Measurements from ENCODE around the gene TTYH2.

TTYH2 gene

GRCh38 chr17:74213861-74214391 lies 555 bp downstream of the TTYH2 start:
- no peak for DNase-seq (ENCODE audit: low read depth in 2 of 2, low spot score in 1 of 2)

- DNase-seq (ENCODE audit: low read depth in 2 of 2, low spot score in 1 of 2), result no peak
Observed at GRCh38 chr17:74214484-74215341, 1.3 kb downstream of the TTYH2 start.

- DNase-seq (ENCODE audit: low read depth in 2 of 2, low spot score in 1 of 2), result no peak
Observed at GRCh38 chr17:74215342-74215727, 2.0 kb downstream of the TTYH2 start.

GRCh38 chr17:74216505-74216904 lies 3.1 kb downstream of the TTYH2 start:
- no peak for DNase-seq (ENCODE audit: low read depth in 2 of 2, low spot score in 1 of 2)

GRCh38 chr17:74217037-74217730 lies 3.8 kb downstream of the TTYH2 start:
- DNase-seq (ENCODE audit: low read depth in 2 of 2, low spot score in 1 of 2), result no peak

GRCh38 chr17:74217888-74218287 lies 4.5 kb downstream of the TTYH2 start:
- no peak for DNase-seq (ENCODE audit: low read depth in 2 of 2, low spot score in 1 of 2)

- DNase-seq (ENCODE audit: low read depth in 2 of 2, low spot score in 1 of 2), result no peak
Observed at GRCh38 chr17:74218436-74218835, 5.1 kb downstream of the TTYH2 start.

GRCh38 chr17:74219576-74220133 lies 6.3 kb downstream of the TTYH2 start:
- no peak for DNase-seq (ENCODE audit: low read depth in 2 of 2, low spot score in 1 of 2)

- no peak for DNase-seq (ENCODE audit: low read depth in 2 of 2, low spot score in 1 of 2)
Observed at GRCh38 chr17:74220219-74220618, 6.8 kb downstream of the TTYH2 start.

GRCh38 chr17:74220946-74221818 lies 7.8 kb downstream of the TTYH2 start:
- no peak for DNase-seq (ENCODE audit: low read depth in 2 of 2, low spot score in 1 of 2)

GRCh38 chr17:74222399-74222798 lies 9.0 kb downstream of the TTYH2 start:
- DNase-seq (ENCODE audit: low read depth in 2 of 2, low spot score in 1 of 2), result no peak

GRCh38 chr17:74223901-74224300 lies 10.5 kb downstream of the TTYH2 start:
- DNase-seq (ENCODE audit: low read depth in 2 of 2, low spot score in 1 of 2), result no peak

GRCh38 chr17:74224959-74225725 lies 11.8 kb downstream of the TTYH2 start:
- no peak for DNase-seq (ENCODE audit: low read depth in 2 of 2, low spot score in 1 of 2)

GRCh38 chr17:74226252-74226651 lies 12.9 kb downstream of the TTYH2 start:
- DNase-seq (ENCODE audit: low read depth in 2 of 2, low spot score in 1 of 2), result no peak

GRCh38 chr17:74227271-74228080 lies 14.1 kb downstream of the TTYH2 start:
- no peak for DNase-seq (ENCODE audit: low read depth in 2 of 2, low spot score in 1 of 2)

- DNase-seq (ENCODE audit: low read depth in 2 of 2, low spot score in 1 of 2), result no peak
Observed at GRCh38 chr17:74228306-74228978, 15.1 kb downstream of the TTYH2 start.

GRCh38 chr17:74230896-74231295 lies 17.5 kb downstream of the TTYH2 start:
- DNase-seq (ENCODE audit: low read depth in 2 of 2, low spot score in 1 of 2), result no peak

GRCh38 chr17:74231928-74232907 lies 18.8 kb downstream of the TTYH2 start:
- no peak for DNase-seq (ENCODE audit: low read depth in 2 of 2, low spot score in 1 of 2)
